Peyer's patch (tissue), 4 donors: ENCODE data around the gene SYCP2.

Source experiments
- POLR2A ChIP-seq, 2 donors: fragments of 450-650 bp; IDR thresholded peaks; one replicate each; pipeline ENCODE4 v1.5.1; 2017; ENCODE audit warnings: antibody characterized with exemption in 2 of 2, mild to moderate bottlenecking in 2 of 2, moderate library complexity in 2 of 2
- TF ChIP-seq, protein P1 (sequence below), 6 experiments: fragments of 450-650 bp in 4 of 6; fragments of 200-600 bp in 2 of 6; sonication (generic) in 1 of 6; IDR thresholded peaks; one replicate each; pipeline ENCODE4 v1.5.1; 2017 to 2019; ENCODE audit warnings: antibody characterized with exemption in 6 of 6, mild to moderate bottlenecking in 3 of 6, moderate library complexity in 1 of 6

DNA sequence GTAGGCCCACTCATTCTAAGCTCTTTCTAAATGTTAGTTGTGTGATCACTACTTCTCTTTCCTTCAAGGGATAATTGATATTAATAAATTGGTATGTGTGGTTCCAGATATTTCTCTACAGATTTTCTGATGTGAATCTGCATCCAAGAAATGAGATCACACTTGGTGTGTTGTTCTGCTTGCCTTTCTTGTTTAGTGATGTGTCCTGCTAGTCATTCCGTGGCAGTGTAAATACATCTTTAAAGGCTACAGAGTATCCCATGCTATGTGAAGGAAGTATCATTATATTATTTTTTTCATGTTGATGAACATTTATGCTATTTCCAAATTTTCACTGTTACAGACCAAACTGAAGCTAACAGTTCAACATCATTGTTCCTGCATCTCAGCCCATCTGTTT lies 38.0 kb upstream of the SYCP2 start:
- TF ChIP-seq, protein P1, sequence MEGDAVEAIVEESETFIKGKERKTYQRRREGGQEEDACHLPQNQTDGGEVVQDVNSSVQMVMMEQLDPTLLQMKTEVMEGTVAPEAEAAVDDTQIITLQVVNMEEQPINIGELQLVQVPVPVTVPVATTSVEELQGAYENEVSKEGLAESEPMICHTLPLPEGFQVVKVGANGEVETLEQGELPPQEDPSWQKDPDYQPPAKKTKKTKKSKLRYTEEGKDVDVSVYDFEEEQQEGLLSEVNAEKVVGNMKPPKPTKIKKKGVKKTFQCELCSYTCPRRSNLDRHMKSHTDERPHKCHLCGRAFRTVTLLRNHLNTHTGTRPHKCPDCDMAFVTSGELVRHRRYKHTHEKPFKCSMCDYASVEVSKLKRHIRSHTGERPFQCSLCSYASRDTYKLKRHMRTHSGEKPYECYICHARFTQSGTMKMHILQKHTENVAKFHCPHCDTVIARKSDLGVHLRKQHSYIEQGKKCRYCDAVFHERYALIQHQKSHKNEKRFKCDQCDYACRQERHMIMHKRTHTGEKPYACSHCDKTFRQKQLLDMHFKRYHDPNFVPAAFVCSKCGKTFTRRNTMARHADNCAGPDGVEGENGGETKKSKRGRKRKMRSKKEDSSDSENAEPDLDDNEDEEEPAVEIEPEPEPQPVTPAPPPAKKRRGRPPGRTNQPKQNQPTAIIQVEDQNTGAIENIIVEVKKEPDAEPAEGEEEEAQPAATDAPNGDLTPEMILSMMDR (IDR thresholded peaks at IDR 0.05), result no peak
- no peak for TF ChIP-seq POLR2A (IDR thresholded peaks at IDR 0.05)
